HL-60/S4 treated with retinoic acid at 250 ng/mL for 4 days and 3 days (cell line): ENCODE data around the gene CNTN5.
"Not testable (repeated sequence)": the region's sequence is repeated elsewhere in the genome, so short reads cannot be mapped to it uniquely, and the experiment has no call there.

Experiments used
- in situ Hi-C: fragments of 300-500 bp; cut with MboI; formaldehyde crosslinking; loops from 2 replicates; pipeline ENCODE4 v1.7.0; 2022; ENCODE audit warnings: low sequenced_read_pairs

The CNTN5 gene

DNA sequence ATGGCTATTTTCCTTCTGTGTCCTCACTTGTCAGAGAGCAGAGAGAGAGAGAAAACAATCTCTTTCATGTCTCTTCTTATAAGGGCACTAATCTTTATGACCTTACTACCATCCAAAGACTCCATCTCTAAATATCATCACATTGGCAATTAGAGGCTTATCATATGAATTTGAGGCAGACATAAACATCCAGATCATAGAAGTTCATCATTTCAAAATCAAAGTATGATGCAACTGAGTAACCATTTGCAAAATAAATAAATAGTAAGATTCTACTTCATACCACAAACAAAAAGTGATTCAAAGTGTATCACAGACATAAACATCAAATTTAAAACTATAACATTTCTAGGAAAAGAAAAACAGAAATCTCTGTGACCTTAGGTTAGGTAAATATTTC, 1161.6 kb downstream of the CNTN5 start:
- in situ Hi-C loops, result no loop called here

DNA sequence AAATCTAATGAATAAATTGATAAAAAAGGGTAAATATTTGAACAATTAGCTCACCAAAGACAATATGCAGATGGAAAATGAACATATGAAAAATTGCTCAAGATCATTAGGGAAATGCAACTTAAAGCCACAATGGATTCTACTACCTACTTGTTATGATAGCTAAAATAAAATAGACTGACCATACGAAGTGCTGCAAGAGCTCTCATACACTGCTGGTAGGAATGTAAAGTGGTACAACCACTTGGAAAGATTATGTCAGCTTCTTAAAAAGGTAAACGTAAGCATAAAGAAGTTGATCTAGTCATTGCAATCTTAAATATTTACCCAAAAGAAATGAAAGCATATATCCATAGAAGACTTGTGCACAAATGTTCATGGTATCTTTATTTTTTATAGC, 1162.2 kb downstream of the CNTN5 start:
- in situ Hi-C loops, result no loop called here

DNA sequence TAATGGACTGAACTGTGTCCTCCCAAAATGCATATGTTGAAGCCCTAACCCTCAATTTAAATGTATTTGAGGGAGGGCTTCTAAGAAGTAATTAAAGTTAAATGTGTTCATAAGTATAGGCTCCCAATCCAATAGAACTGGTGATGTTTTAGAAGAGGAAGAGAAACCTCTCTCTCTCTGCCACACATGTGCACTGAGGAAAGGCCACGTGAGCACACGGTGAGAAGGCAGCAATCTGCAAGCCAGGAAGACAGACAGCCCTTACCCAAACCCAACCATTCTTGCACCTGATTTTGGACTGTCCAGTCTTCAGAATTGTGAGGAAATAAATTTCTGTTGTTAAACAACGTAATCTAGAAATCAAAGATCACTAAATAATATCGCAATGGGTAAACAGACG, 1164.8 kb downstream of the CNTN5 start:
- in situ Hi-C loops, result no loop called here

DNA sequence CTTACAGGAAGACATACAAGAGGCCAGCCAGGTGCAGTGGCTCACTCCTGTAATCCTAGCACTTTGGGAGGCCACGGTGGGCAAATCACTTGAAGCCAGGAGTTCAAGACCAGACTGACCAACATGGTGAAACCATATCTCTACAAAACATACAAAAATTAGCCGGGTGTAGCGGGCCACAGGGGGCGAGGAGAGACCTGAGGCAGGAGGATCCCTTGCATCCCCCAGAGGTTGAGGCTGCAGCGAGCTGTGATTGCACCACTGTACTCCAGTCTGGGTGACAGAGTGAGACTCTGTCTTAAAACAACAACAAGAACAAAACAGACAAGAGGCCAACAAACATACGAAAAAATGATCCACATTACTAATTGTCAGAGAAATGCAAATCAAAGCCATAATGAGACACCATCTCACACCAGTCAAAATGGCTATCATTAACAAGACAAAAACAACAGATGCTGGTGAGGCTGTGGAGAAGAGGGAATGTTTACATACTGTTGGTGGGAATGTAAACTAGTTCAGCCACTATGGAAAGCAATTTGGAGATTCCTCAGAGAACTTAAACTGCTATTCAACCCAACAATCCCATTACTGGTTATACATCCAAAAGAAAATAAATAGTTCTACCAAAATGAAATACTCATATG, 1167.5 kb downstream of the CNTN5 start:
- in situ Hi-C loops, result no loop called here

DNA sequence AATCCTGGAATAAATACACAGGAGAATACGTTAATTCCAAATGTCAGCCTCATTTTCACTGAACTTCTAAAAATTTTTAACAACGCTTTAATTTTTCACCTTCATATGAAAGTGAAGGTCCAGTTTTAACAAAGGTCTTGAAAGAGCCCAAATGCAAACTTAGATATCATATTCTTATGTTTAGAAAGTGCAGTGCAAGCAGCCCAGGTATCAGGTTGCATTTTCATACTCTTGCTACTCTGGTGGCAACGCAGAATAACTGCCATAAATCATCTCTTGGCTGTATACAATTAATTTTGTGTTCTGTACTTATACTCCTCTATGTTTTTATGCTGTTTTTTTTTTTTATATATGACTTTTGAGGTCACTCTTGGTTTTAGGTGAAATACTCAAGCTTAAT, 1169.6 kb downstream of the CNTN5 start:
- in situ Hi-C loops, result no loop called here

DNA sequence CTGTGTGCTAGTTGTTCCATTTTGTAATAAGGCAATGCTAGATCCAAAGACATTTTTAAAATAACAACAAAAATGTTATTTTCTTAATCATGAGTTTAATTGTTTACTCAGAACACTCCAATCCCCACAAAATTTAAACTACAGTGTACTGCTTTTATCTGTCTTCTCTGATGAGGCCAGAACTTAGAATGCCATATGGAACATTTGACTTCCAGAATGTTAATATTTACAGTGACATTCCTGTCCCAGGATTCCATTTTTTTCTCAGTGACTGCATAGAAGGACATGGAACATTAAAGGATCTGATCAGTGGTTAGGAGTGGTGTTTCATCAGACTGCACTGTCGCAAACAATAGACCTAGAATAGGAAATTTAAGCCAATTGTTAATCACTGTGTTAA, 1171.4 kb downstream of the CNTN5 start:
- in situ Hi-C loops, result no loop called here

DNA sequence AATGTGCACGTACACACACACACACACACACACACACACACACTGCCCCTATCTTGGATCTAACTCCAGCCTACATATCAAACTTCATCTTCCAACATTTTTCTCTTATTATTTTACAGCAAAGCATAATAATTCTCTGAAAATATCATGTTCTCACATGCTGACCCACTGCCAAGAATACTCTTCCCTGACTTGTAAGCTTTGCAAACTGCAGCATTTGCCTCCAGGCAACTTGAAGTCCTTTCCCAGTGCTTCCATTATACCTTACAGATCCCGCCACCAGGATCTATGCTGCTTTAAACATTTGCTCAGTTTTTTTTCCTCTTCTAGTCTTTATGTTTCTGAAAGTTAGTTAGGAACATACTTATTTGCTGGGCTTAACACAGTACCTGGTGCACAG, 1183.0 kb downstream of the CNTN5 start:
- in situ Hi-C loops, result no loop called here

DNA sequence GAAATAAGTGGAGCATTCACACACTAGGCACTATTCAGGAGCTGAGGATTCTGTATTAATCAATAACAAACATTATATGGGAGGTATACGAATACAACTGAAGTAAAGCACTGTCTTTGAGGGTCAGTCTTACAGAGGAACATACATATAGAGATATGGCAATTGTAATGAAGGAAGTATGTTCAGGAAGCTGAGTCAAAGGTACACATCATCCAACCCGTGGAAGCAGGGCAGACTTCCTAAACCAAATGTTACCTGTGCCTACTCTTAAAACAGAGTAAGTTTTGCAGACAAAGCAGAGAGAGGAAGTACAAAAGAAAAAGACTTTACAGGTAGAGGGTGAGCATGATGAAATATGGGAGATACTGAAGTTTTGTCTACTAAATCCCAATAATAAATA, 1185.2 kb downstream of the CNTN5 start:
- in situ Hi-C loops, result no loop called here

DNA sequence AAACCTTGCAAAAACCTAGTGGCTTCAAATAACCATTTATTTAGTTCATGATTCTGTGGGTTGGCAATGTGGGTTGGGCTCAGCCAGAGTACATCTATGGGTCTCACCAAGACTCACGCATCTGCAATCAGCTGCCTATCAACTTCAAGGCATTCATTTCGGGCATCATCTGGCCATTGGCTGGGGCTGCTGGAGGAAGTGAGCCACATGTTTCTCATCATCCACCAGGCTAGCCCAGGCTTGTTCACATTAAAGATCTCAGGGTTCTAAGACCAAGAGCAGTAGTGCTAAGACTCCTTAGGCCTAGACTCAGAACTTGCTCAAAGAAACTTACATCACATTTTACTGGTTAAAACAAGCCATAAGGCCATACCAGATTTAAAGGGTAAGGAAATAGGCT, 1187.5 kb downstream of the CNTN5 start:
- in situ Hi-C loops, result no loop called here

DNA sequence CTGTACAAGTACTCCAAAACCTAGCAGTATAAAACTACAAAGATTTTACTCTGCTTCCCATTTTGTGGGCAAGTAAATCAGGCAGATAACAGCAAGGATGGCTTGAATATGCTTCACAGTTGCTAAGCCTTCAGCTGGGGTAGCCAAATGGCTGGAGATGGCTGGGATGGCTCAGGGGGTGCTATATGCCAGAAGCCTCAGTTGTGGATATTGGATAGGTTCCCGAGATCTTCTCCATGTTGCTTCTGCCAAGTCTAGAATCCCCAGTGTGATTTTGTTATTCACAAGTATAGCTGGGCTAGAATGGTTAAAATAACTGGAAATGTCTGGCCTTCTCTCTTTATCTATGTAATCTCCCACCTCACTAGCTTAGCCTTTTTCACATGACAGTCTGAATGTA, 1194.0 kb downstream of the CNTN5 start:
- in situ Hi-C loops, result no loop called here

DNA sequence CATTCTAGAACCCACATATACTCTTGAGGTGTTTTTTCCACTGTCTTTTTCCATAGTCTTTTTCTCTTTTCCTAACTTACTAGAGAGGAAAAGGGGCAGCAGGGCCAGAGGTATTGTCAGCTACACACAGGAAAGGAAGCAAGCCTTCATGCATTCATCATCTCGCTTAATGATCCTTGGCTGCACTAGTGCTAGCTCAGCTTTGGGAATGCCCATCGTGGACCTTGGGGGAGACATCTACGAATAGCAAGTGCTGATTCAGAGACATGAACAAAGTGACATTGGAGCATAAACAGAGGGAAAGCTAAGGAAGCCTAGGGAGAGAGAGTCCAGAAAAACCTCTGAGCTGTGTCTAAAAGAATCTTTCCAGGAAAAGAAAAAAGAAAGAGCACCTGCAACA, 1200.1 kb downstream of the CNTN5 start:
- in situ Hi-C loops, result no loop called here

DNA sequence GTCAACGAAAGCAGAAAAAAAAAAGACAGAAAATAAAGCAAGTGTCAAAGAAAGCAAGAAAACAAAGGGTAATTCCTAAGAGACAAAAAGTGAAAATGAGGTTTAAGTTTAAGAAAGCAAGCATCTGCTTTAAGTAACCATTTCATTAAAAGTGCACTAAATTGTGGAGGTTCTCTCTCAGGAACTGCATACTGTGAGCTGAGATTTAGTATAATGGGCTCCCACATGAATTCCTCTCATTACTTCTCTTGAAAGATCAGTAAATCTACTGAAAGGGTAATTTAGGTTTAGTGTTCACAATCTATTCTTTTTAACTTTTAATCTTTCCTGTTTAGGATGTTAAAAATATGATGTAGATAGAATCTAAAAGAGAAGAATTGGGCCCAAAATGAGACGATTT, 1201.0 kb downstream of the CNTN5 start:
- in situ Hi-C loops, result no loop called here

DNA sequence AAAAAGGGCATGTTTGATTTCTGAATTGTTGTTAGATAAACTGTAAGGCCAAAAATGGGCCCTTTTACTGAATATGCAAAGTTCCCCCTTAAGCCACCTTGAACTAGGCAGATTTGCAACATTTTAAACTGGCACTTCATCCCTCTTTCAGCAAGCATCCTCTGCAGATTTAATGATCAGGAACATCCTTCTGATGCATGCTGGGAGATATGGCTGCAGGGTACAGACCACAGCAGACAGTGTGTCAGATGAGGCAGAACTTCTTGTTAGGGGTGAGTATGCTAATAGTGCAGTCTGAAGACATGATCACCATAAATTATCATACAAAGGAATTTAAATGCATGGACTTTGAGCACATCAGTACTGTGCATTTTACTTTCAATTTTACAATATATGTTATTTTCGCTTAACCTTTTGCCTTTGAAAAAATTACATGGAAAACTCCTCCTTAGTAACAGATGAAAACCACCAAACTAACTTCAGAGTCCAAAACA, 1203.8 kb downstream of the CNTN5 start:
- in situ Hi-C loops, result no loop called here

DNA sequence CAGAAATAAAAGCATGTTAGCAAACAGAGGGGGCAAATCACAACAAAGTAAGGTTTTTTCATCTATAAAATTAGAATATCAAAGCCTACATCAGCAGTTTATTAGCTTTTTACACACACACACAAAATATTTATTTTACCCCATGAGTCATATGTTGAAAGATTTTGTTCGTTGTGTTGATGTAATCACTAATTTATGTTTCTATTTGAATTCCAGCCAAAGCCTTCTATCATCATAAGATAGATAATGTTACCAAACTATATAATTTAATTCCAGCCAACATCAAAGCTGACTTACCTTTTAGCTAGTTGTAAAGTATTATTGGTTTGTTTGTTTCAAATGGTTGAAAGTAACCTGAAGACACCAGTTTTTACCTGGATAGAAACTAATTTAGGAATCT, 1208.3 kb downstream of the CNTN5 start:
- in situ Hi-C loops, result no loop called here

DNA sequence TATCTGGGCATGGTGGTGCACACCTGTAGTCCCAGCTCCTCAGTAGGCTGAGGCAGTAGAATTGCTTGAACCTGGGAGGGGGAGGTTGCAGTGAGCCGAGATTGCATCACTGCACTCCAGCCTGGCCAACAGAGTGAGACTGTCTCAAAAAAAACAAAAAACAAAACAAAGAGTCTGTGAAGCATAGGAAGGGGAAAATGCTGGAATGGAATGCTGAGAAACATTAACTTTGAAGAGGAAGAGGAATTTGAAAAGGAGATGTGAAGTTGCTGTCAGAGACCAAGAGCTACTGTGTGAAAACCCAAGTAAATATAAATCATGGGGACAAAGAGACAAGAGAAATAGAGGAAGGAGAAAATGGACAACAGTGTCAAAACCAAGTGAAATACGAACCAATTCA, 1211.3 kb downstream of the CNTN5 start:
- in situ Hi-C loops, result no loop called here

DNA sequence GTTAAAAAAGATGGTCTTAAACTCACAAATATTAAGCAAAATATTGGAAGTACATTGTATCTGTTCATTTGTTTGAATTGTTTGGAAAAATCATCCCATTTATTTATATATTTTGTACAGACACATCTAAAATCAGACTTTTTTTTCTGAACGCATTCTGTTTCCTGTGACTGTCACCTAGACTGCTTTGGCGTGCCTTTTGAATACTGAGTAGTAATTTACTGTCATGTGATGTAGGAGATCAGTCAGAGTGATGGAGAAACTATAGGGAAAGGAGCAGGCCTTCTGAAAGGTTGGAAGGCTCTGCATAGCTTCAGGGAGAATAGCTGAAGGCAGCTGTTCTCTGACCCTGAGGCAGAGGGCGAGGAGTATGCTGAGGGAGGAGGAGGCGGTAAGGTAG, 1214.3 kb downstream of the CNTN5 start:
- in situ Hi-C loops, result no loop called here

DNA sequence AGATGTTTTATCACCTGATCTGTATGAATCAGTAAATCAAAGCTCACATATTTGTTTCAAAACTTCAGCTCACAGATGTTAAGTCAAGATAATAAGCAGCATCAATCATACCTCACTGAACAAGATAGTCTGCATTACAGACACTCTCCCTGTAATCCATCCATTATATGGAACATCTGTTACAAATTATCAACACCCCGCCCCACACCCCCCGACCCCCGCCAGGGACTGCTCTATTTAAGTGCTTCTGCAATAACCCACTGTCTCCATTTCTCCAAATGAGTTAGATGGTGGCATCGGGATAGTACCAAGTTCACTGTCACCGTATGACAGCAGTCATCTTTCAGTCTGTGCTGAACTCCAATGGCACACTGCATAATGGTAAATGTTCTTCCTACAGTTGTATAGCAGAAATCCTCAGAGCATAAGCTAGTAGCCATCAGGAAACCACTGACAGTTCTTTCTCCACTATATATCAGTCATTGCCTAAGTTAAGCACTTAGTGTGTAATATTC, 1219.3 kb downstream of the CNTN5 start:
- in situ Hi-C loops, result no loop called here

DNA sequence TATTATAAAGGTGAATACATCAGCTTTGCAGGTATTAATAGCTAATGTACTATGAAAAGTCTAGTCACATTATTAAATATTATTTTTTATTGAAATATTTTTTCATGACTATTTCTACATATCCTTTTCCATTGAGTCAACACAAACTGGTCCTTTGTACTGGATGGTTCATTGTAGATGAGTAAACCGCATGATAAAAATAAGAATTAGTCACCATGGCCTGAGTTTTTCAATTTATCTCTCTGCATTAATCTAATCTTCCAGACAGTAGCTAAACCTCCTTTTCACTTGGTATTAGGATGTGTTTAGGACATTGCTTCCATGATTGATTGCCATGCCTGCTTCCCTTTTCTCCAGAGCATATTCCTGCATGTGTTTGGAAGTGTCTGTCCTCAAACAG, 1227.0 kb downstream of the CNTN5 start:
- in situ Hi-C loops, result no loop called here

DNA sequence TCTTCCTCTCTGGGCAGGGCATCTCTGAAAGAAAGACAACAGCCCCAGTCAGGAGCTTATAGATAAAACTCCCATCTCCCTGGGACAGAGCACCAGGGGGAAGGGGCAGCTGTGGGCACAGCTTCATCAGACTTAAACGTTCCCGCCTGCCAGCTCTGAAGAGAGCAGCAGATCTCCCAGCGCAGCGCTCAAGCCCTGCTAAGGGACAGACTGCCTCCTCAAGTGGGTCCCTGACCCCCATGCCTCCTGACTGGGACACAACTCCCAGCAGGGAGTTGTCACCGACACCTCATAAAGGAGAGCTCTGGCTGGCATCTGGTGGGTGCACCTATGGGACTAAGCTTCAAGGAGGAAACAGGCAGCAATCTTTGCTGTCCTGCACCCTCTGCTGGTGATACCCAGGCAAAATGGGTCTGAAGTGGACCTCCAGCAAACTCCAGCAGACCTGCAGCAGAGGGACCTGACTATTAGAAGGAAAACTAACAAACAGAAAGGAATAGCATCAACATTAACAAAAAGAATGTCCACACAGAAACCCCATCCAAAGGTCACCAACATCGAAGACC, 1236.6 kb downstream of the CNTN5 start:
- in situ Hi-C loops, result not testable (repeated sequence)

DNA sequence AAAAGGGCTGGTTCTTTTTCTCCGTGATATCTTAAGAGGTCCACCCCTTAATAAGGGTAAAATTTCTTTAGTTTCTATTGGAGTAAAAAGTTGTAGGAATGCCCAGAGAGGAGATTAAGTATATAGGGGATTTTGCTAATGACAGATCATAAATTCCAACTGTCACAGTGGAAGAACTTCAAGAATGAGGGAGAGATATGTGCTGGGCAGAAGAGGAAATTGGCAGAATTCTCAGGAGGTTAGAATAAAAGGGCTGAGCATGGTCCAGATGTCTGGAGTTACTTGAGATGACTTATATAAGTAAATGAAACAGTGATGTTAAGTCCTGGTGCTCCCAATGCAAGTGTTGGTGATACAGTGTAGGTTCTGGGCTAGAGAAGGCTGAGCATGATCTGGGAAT, 1248.8 kb downstream of the CNTN5 start:
- in situ Hi-C loops, result no loop called here

DNA sequence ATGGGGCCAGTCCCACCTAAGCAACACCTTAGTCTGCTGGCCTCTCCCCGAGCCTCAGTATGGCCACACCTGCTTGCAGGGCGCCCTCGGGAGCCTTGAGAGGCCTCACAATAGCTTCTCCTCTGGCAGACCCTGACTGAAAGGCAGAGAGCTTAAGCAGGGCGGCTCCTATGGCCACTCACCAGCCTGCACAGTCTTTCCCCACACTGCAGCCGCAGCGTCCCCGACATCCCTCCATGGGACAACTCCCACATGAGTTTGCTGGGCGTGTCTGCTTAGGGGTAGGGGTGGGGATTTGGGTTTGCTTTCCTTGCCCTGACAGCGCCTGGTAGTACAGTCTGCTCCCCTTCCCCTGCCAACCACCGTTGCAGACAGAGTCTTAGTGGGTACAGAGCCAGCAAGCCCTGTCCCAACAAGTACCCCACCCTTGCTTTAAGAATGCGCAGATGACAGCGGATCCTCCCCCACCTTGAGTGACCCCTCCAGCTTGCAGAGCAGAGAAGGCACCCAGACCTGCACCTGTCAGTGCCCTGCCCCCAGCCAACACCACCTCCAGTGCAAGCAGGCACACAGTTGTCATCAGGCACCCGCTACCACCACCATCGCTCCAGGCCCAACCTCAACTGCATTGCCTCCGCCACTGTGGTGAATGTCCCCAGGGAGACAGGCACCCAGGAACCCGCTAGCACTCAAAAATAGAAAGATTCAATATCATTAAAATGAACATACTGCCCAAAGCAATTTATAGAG, 1252.5 kb downstream of the CNTN5 start:
- in situ Hi-C loops, result no loop called here

DNA sequence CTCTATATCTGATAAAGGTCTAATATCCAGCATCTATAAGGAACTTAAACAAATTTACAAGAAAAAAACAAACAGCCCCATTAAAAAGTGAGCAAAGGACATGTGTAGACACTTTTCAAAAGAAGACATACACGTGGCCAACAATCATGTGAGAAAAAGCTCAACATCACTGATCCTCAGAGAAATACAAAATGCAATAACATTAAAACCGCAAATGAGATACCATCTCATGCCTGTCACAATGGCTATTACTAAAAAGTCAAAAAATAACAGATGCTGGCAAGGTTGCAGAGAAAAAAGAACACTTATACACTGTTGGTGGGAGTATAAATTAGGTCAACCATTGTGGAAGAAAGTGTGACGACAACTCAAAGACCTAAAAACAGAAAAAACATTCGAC, 1253.7 kb downstream of the CNTN5 start:
- in situ Hi-C loops, result not testable (repeated sequence)
